SK-N-MC (cell line): ENCODE results near the gene IQCE.

Experiments used
- EZH2 ChIP-seq: fragments of 200-600 bp; sonication (generic); IDR thresholded peaks from one replicate; pipeline ENCODE4 v1.6.1; 2017; ENCODE audit warnings: antibody characterized with exemption
- FOXP2 ChIP-seq: optimal IDR thresholded peaks from 2 replicates; pipeline ENCODE3; 2011; ENCODE audit warnings: mild to moderate bottlenecking, moderate library complexity; ENCODE audit not compliant: insufficient read depth; ENCODE audit errors: extremely low read length, control extremely low read depth
- POLR2AphosphoS5 ChIP-seq: IDR thresholded peaks from 2 replicates; pipeline ENCODE4 v1.6.1; 2012; ENCODE audit warnings: mild to moderate bottlenecking, low read depth, low read length, borderline replicate concordance

- no peak for TF ChIP-seq EZH2
- TF ChIP-seq POLR2AphosphoS5: no peak
- no peak for TF ChIP-seq FOXP2
Observed at GRCh38 chr7:2641406-2642393, 82.9 kb downstream of the IQCE start.
